GM19328 (cell line): ENCODE results near the gene CHCHD6.

Experiments used
- ATAC-seq: cut with Tn5 transposase; IDR thresholded peaks from one replicate; pipeline ENCODE4 v1.9.1; 2021; ENCODE audit warnings: mild to moderate bottlenecking, moderate library complexity; ENCODE audit not compliant: unreplicated experiment

Gene CHCHD6

GRCh38 chr3:126968391-126969390 lies 264.7 kb downstream of the CHCHD6 start:
- no peak for ATAC-seq

GRCh38 chr3:126969586-126969985 lies 265.5 kb downstream of the CHCHD6 start:
- ATAC-seq: no peak

- no peak for ATAC-seq
Observed at GRCh38 chr3:126970101-126970500, 266.1 kb downstream of the CHCHD6 start.

GRCh38 chr3:126970921-126971320 lies 266.9 kb downstream of the CHCHD6 start:
- no peak for ATAC-seq

GRCh38 chr3:126971891-126972351 lies 267.9 kb downstream of the CHCHD6 start:
- no peak for ATAC-seq

- ATAC-seq: no peak
Observed at GRCh38 chr3:126972866-126973265, 268.8 kb downstream of the CHCHD6 start.

- no peak for ATAC-seq
Observed at GRCh38 chr3:126973814-126974213, 269.8 kb downstream of the CHCHD6 start.

GRCh38 chr3:126974756-126975155 lies 270.7 kb downstream of the CHCHD6 start:
- no peak for ATAC-seq

- ATAC-seq: no peak
Observed at GRCh38 chr3:126976906-126977305, 272.9 kb downstream of the CHCHD6 start.

GRCh38 chr3:126977821-126978220 lies 273.8 kb downstream of the CHCHD6 start:
- no peak for ATAC-seq

- ATAC-seq: no peak
Observed at GRCh38 chr3:126978291-126978690, 274.3 kb downstream of the CHCHD6 start.

GRCh38 chr3:126979046-126979628 lies 275.1 kb downstream of the CHCHD6 start:
- no peak for ATAC-seq

- ATAC-seq: no peak
Observed at GRCh38 chr3:126980266-126980811, 276.3 kb downstream of the CHCHD6 start.

GRCh38 chr3:126982126-126982470 lies 278.1 kb downstream of the CHCHD6 start:
- peak; percentile 17 for ATAC-seq

- peak; percentile 69 for ATAC-seq
Observed at GRCh38 chr3:126982471-126983175, 278.6 kb downstream of the CHCHD6 start, which contains the start of gene PLXNA1. PLXNA1 (plus strand) TSS chr3:126983115; CDS start chr3:126988594, 5,479 bp downstream.

GRCh38 chr3:126983276-126983652 lies 279.2 kb downstream of the CHCHD6 start:
- peak; percentile 15 for ATAC-seq

- ATAC-seq: no peak
Observed at GRCh38 chr3:126983653-126984390, 279.8 kb downstream of the CHCHD6 start.

- no peak for ATAC-seq
Observed at GRCh38 chr3:126984391-126985131, 280.5 kb downstream of the CHCHD6 start.

GRCh38 chr3:126985132-126985985 lies 281.3 kb downstream of the CHCHD6 start:
- no peak for ATAC-seq
